Measurements from ENCODE around the gene CNOT6.

GRCh38 chr5:180557217-180557809 lies 63.1 kb downstream of the CNOT6 start:
- TF ChIP-seq CTCF (IDR thresholded peaks at IDR 0.05) (no peak), ZFX (IDR thresholded peaks at IDR 0.05; ENCODE audit: borderline replicate concordance) (no peak)
